Heart right ventricle (tissue), 16 donors: Measurements from ENCODE around the gene PAH. TPM values are rescaled to one million over a fixed set of nuclear protein-coding genes. Genes with fewer than 3 reads are reported as not detected.

ENCODE experiments used
- ATAC-seq, 8 donors: fragments of 200-7000 bp; cut with Tn5 transposase; one replicate each; pipeline ENCODE4 v1.9.1; 2020; ENCODE audit warnings: mild to moderate bottlenecking in 8 of 8, moderate library complexity in 8 of 8, moderate number of reproducible peaks in 1 of 8
- DNase-seq, 2 donors: peaks; one replicate each; pipeline ENCODE4 v3.0.0-alpha.2; 2020
- H3K27ac ChIP-seq, 10 donors: fragments of 200-600 bp; sonication (generic) in 2 of 10; one replicate each; pipeline versions ENCODE4 v1.5.0 to v1.8.0; 2020 to 2022; ENCODE audit warnings: mild to moderate bottlenecking in 3 of 10
- H3K27me3 ChIP-seq, 7 donors: fragments of 200-600 bp; one replicate each; pipeline ENCODE4 v1.8.0; 2021 to 2022; ENCODE audit warnings: mild to moderate bottlenecking in 2 of 7
- H3K36me3 ChIP-seq, 9 donors: fragments of 200-600 bp; sonication (generic) in 1 of 9; one replicate each; pipeline versions ENCODE4 v1.5.0 to v1.8.0; 2020 to 2022; ENCODE audit warnings: mild to moderate bottlenecking in 2 of 9
- H3K4me1 ChIP-seq, 9 donors: fragments of 200-600 bp; sonication (generic) in 1 of 9; one replicate each; pipeline versions ENCODE4 v1.5.0 to v1.8.0; 2020 to 2022; ENCODE audit warnings: mild to moderate bottlenecking in 4 of 9
- H3K4me3 ChIP-seq, 10 donors: fragments of 200-600 bp; sonication (generic) in 2 of 10; one replicate each; pipeline versions ENCODE4 v1.5.0 to v1.8.0; 2020 to 2022; ENCODE audit warnings: mild to moderate bottlenecking in 7 of 10, moderate library complexity in 2 of 10
- H3K9me3 ChIP-seq, 11 donors: fragments of 200-600 bp in 10 of 11; sonication (generic) in 2 of 11; one replicate each; pipeline versions ENCODE4 v1.5.0 to v1.8.0; 2013 to 2022; ENCODE audit warnings: mild to moderate bottlenecking in 2 of 11, control low read depth in 1 of 11, moderate library complexity in 1 of 11
- WGBS, 2 donors: extraction: QIAGEN DNeasy Blood & Tissue Kit; methylation state at CpG; one replicate each; pipeline ENCODE4 v1.1.7; 2013; ENCODE audit warnings: inconsistent platforms in 1 of 2; 5-methylcytosine and 5-hydroxymethylcytosine counted together
- intact Hi-C, 10 donors: fragments of 100-400 bp; cut with DNase I; formaldehyde crosslinking; loops; one replicate each; pipeline versions ENCODE4 v1.11.1 to v1.14.2; 2022
- long read RNA-seq, 3 donors: library from polyadenylated mRNA; unstranded; transcript quantifications; one replicate each; pipeline ENCODE4 v2.0.0, GENCODE V29; 2020 to 2021
- polyA plus RNA-seq, 2 donors: library from polyadenylated mRNA; stranded (reverse); fragments of 200-250 nt; gene quantifications; one replicate each; pipeline ENCODE4 v1.2.3, GENCODE V29; 2013
- total RNA-seq, 10 donors: library from RNA; stranded (reverse); fragmentation: NEBNext Ultra II Directional in 3 of 10; extraction: Animal tissue kit (Norgen Biotek cat#: 25700) in 3 of 10; gene quantifications; one replicate each; pipeline versions ENCODE4 v1.2.1 to v1.2.4, GENCODE V29; 2021 to 2023
- TF ChIP-seq, protein P1 (sequence below), 9 donors: fragments of 200-600 bp; sonication (generic) in 2 of 9; IDR thresholded peaks; one replicate each; pipeline versions ENCODE4 v1.5.0 to v1.8.0; 2021 to 2022; ENCODE audit warnings: antibody characterized with exemption in 9 of 9, mild to moderate bottlenecking in 5 of 9, moderate library complexity in 1 of 9
- donor health status: Arrhythmogenic right ventricular cardiomyopathy.
- donor health status: ischemic (EF 13 %, LVEDD 7.1; RV severe dilation, severe dysfunction).
- donor health status: healthy with polysubstance abuse.
- donor health status: DM: no; HTN: yes; CAD: no.
- donor health status: DM: no; HTN: no; CAD: no.
- donor health status: ischemic (EF 25% LVEDD 6.9; RV normal size, moderate dysfunction).
- donor health status: ischemic (EF 25% LVEDD 5.7; RV mildly dilated, moderate dysfunction).
- donor health status: healthy.
- donor health status: DM: yes; HTN: yes; CAD: no.
- donor health status: Ischemic cardiomyopathy.
- donor health status: ischemic (EF 35%, LVEDD 5.7; RV mildly dilated, moderate dysfunction).
- donor health status: nonischemic (EF 11% LVEDD 7.7; RV severe dilation, severe dysfunction).
- donor health status: DM: yes; HTN: yes; CAD: no.
- donor health status: PGD.
- donor health status: ischemic (EF 29% LVEDD 5.4; RV normal size, mild dysfunction).
- donor health status: nonischemic (EF 23%, LVEDD 6.1; RV moderate dilation, normal function).

The PAH gene
- total RNA-seq (not detected), polyA plus RNA-seq (not detected)
- long read RNA-seq, donor 1 = 0 reads
- long read RNA-seq, donor 2 = 0 reads
- long read RNA-seq, donor 3 = 0 reads

DNA sequence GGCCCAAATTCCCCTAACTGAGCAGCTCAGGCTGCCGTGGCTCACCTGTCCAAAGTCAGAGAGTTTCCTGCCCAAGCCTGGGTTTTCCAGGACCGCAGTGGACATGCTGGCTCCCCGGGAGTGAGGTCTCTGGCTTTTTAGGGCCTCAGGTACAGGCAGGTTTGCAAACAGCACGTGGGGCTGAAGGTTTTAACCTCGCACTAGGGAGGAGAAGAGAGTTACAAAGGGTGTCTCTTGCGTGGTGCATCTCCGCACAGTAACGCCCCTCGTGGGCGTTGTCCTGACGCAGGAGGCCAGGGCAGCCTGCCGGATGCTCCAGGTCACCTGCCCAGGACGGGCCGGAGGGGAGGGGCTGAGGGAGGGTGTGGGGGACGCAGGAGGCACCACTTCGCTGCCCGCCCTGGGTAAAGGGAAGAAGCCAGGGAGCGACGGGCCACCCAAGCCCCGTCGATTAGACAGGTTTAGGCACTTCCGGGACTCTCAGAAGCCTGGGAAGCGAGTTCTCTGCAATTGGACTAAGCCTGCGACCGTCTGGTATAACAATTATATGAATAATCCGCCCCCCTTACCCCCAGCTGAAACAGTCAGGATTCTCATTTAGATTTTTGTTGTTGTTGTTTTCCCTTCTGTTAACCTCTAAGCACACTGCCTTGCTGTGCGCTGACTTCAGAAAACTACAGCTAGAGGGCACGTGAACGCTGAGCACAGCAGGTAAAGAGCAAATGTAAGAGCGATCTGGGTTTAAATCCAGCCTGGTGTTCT lies at the start of gene PAH:
TSS of gene PAH (minus strand) at position 219 of the 762 bp plus-strand sequence. CDS start at position 105, 114 bp downstream.
- Histone ChIP-seq H3K9me3 (no peaks in the 10 kb centered on the region), H3K4me3 (peak within 1 kb of the TSS in 6 of 10 donors; percentile 8 to 26 (median 13)), H3K27ac (no peak within 1 kb of the TSS), H3K36me3 (no peaks in the 10 kb centered on the region), H3K4me1 (peaks cover 0 to 5% (median 0%) of the 10 kb centered on the region in 9 donors), H3K27me3 (peaks cover 0 to 22% (median 13%) of the 10 kb centered on the region in 7 donors)
- 8 to 10% methylated on average over 30 of the region's 30 CpGs for WGBS, 2 donors
- ATAC-seq = peak in 1 of 8 donors; percentile 53
- intact Hi-C loops = no loop called here
- TF ChIP-seq, protein P1, sequence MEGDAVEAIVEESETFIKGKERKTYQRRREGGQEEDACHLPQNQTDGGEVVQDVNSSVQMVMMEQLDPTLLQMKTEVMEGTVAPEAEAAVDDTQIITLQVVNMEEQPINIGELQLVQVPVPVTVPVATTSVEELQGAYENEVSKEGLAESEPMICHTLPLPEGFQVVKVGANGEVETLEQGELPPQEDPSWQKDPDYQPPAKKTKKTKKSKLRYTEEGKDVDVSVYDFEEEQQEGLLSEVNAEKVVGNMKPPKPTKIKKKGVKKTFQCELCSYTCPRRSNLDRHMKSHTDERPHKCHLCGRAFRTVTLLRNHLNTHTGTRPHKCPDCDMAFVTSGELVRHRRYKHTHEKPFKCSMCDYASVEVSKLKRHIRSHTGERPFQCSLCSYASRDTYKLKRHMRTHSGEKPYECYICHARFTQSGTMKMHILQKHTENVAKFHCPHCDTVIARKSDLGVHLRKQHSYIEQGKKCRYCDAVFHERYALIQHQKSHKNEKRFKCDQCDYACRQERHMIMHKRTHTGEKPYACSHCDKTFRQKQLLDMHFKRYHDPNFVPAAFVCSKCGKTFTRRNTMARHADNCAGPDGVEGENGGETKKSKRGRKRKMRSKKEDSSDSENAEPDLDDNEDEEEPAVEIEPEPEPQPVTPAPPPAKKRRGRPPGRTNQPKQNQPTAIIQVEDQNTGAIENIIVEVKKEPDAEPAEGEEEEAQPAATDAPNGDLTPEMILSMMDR (IDR thresholded peaks at IDR 0.05) = no peak
- DNase-seq = no peak

DNA sequence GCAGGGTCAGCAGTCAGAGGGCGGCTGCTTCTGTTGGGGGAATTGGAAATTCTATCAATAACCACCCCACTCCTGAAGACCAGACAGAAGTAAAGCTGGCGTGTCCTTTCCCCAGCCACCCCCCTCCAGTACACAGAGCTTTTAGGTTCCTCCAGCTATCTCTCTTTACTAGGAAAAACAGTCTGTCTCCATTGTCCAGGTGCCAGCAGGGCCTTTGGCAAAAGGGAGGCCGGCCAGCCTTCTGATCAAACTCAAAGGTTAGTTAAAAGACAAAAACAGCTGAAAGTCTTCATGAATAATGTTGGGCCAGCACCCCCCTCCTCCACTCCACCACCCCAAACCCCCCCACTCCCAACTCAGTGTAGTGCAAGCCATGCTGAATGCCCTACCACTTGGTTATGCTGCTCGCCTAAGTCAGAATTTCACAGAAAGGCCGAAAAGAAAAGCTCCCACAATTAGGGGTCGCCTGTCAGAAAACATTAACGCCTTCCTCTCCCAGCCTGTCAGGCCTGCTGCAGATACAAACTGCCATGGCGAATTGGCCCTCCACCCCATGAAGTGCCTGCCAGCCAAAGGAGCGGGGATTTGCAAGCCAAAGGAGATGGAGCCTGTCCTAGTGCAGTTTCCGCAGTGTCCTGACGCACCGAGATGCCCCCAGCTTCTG lies 49.3 kb upstream of the PAH start:
- H3K36me3 ChIP-seq = no peaks in the 10 kb centered on the region
- intact Hi-C loops = no loop called here
- peaks cover 0 to 18% (median 0%) of the 10 kb centered on the region in 9 donors for H3K4me1 ChIP-seq
- H3K27ac ChIP-seq = no peak overlapping the region
- DNase-seq = no peak
- WGBS, 2 donors = 16 to 20% methylated on average over 12 of the region's 12 CpGs
- H3K9me3 ChIP-seq = peaks cover 0 to 13% (median 0%) of the 10 kb centered on the region in 11 donors
- no peak for ATAC-seq
- peaks cover 0 to 98% (median 65%) of the 10 kb centered on the region in 7 donors for H3K27me3 ChIP-seq
- TF ChIP-seq, protein P1 (IDR thresholded peaks at IDR 0.05) = no peak
- H3K4me3 ChIP-seq = no peak overlapping the region

DNA sequence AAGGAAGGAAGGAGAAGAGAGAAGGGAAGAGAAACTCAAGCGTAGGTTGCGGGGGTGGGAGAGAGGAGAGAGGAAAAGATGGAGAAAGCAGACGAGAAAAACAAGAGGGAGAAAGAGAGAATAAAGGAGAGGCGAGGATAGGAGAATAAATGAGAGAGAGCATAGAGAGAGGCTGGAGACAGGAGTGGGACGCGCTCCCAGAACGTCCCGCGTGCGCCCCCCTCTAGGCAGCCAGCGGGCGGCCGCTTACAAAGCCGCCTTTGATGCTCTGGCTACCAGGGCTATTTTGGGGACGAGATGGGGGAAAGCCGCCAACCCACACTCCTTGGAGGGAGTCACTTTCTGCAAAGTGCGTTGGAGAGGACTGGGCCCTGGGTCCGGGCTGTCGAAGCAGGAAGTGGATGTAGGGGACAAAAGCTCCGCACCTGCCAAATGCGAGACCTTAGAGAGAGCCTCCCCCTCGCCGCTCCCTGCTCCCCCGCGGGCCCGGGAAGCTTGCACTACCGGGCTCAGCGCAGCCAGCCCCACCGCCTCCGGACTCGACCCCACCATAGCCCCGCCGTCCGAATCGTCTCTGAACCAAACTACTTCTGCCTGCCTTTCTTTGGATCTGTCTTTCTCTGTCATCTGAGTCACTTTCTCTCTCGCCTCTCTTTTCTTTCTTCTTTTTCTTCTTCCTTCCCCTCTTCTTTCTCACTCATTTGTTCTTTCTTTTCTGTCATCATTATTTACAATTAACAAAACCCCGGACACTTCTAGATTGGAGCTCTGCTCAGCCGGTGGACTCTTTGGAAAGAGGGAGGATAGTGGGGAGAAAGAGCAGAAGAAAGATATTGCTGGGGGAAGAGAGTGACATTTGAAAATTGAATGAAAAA lies 48.5 kb upstream of the PAH start:
- DNase-seq (no peak), ATAC-seq (no peak)
- Histone ChIP-seq H3K27ac (no peak overlapping the region), H3K27me3 (peaks cover 0 to 98% (median 72%) of the 10 kb centered on the region in 7 donors), H3K4me3 (peak overlapping the region in 1 of 10 donors; percentile 7), H3K36me3 (no peaks in the 10 kb centered on the region), H3K9me3 (peaks cover 0 to 13% (median 0%) of the 10 kb centered on the region in 11 donors), H3K4me1 (peaks cover 0 to 18% (median 0%) of the 10 kb centered on the region in 9 donors)
- 1 to 2% methylated on average over 38 of the region's 38 CpGs for WGBS, 2 donors
- TF ChIP-seq, protein P1 (IDR thresholded peaks at IDR 0.05) = no peak
- intact Hi-C loops = no loop called here

DNA sequence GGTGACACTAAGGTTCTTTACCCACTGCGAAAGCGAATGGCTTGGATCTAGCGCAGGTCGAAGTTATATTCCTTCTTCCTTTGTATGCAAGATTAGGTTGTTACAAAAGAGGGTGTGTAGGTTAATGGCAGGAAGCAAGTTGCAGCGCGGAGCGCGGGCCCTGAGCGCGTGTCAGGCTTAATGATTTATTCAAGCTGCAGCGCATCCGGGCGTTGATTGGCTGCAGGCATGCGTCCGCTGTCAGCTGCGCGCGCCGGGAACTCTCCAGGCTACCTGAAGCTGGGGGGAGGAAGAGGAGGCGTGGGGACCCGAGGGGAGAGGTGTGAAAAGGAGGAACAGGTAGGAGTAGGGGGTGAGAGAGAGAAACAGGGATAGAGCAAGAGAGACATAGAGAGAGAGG lies 47.8 kb upstream of the PAH start:
- Histone ChIP-seq H3K9me3 (peaks cover 0 to 13% (median 0%) of the 10 kb centered on the region in 11 donors), H3K27me3 (peaks cover 0 to 100% (median 78%) of the 10 kb centered on the region in 7 donors), H3K27ac (no peak overlapping the region), H3K36me3 (no peaks in the 10 kb centered on the region), H3K4me1 (peaks cover 0 to 18% (median 0%) of the 10 kb centered on the region in 9 donors), H3K4me3 (peak overlapping the region in 1 of 10 donors; percentile 7)
- DNase-seq (no peak), ATAC-seq (no peak)
- intact Hi-C loops = no loop called here
- TF ChIP-seq, protein P1 (IDR thresholded peaks at IDR 0.05) = no peak
- 0 to 1% methylated on average over 21 of the region's 21 CpGs for WGBS, 2 donors
